Sciatic nerve (tissue), 2 donors: ENCODE results near the gene POTEM. TPM values are rescaled to one million over a fixed set of nuclear protein-coding genes. Genes with fewer than 3 reads are reported as not detected.
"Not testable (repeated sequence)": the region's sequence is repeated elsewhere in the genome, so short reads cannot be mapped to it uniquely, and the experiment has no call there.

ENCODE experiments used
- ATAC-seq: fragments of 200-7000 bp; cut with Tn5 transposase; one replicate; pipeline ENCODE4 v1.9.1; 2020; ENCODE audit warnings: mild to moderate bottlenecking, moderate library complexity
- DNase-seq: peaks from one replicate; pipeline ENCODE4 v3.0.0-alpha.2; 2020; ENCODE audit warnings: low spot score
- intact Hi-C: fragments of 100-400 bp; cut with DNase I; formaldehyde crosslinking; loops from one replicate; pipeline ENCODE4 v1.14.2; 2022
- total RNA-seq: library from RNA; stranded (reverse); fragmentation: NEBNext Ultra II Directional; extraction: Animal tissue kit (Norgen Biotek cat#: 25700); gene quantifications from one replicate; pipeline ENCODE4 v1.2.1, GENCODE V29; 2021
- donor health status: DM: no; HTN: no; CAD: no.
- donor health status: DM: no; HTN: no; CAD: no.

POTEM gene
- total RNA-seq: not detected

DNA sequence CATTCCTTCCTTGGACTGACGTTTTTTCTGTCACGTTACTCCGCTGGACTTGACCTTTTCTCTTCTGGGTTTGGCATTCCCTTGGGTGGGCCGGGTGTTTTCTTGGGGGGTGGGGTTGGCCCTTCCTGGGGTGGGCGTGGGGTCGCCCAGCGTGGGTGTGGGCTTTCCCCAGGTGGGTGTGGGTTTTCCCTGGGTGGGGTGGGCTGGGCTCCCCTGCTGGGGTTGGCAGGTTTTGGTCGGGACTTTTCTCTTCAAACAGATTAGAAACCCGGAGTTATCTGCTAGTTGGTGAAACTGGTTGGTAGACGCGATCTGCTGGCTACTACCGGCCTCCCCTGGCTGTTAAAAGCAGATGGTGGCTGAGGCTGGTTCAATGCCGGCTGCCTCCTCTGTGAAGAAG, at the start of gene POTEM:
Gene POTEM (plus strand): TSS at position 301 of the 400 bp plus-strand sequence. CDS start 52 bp downstream, at position 353.
- ATAC-seq, DNase-seq, intact Hi-C loops: not testable (repeated sequence)

- intact Hi-C loops, DNase-seq, ATAC-seq: not testable (repeated sequence)
These were observed 48.9 kb upstream of the POTEM start for GRCh38 chr14:18918345-18918744.

DNA sequence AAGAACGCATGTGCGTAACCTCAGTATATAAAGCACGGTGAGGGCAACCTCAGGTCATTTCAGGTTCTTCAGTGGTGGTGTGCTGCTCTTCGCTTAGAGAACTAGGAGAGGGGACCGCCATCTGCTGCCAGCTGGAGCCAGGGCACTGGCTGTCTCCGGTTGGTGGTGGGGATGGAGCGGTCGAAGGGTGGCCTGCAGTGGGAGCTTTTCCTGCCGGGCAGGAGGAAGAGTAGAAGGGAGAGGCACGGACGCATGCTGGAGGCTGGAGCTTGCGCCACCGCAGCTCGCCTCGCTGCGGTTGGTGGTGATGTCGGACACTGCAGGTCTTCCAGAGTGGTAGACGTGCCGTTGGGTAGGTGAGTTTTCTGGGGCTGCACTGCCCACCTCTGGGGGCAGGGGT, 47.2 kb upstream of the POTEM start:
- ATAC-seq, DNase-seq, intact Hi-C loops: not testable (repeated sequence)

DNA sequence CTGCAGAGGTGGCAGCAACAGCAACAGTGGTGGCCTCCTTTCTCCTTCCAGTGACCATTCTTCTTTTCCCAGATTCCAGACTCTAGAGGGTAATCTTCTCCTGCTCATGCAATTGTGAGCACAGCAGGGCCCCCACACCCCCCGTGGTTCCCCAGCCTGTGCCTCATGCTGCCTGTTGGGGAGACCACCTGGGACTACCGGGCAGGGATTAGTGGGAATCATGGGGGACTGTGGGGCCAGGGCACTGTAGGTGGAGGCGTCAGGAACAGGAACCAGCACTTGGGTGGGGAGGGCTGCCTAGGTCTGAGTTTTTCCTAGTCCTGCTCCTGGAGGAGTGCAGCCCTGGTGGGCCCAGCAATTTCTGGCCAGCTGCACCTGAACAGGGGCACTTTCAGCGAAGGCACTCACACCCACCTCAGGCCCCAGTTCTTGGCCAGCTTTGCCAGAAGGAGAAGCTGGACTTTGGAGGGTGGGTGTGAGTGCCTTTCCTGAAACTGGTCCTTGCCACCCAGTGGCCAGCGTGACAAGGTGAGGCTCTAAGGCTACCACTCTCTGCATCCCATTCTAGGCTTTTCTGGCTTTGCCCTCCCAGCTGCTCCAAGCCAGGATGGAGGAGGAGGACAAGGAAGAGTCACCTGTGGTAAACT, 46.1 kb upstream of the POTEM start:
- ATAC-seq, DNase-seq, intact Hi-C loops: not testable (repeated sequence)

DNA sequence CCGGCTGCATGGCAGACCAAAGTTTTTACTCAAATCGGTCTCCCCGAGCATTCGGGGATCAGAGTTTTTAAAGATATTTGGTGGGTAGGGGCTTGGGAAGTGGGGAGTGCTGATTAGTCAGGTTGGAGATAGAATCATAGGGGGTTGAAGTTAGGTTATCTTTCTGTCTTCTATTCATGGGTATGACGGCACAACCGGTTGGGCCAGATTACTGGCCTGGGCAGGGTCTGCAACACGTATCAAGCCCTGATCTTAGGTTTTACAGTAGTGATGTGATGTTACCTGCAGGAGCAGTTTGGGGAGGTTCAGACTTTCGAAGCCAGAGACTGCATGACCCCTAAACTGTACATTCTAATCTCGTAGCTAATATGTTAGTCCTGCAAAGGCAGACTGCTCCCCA, 30.4 kb upstream of the POTEM start:
- ATAC-seq, DNase-seq, intact Hi-C loops: not testable (repeated sequence)

DNA sequence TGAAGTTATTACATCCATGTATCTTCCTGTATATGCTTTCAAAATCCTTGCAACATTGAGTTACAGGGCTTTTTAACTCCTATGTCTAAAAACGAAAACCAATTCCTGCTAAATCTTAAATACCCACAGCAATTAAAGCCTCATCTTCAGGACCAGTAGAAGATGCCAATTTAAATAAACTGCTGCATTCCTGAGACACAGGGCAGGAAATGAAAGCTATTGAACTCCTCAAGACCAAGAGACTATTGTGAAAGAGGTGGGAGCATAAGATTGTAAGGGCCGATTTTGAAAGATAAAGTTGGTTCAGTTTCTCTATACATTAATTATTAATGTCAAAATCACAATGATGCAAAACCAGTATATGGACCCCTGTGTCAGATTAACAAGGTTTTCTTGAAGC, 28.5 kb upstream of the POTEM start:
- intact Hi-C loops, ATAC-seq, DNase-seq: not testable (repeated sequence)

GRCh38 chr14:18949939-18950338, 17.3 kb upstream of the POTEM start:
- ATAC-seq, DNase-seq, intact Hi-C loops: not testable (repeated sequence)

- ATAC-seq, intact Hi-C loops: not testable (repeated sequence)
- peak; percentile 55 for DNase-seq
These were observed 14.1 kb upstream of the POTEM start for GRCh38 chr14:18953085-18953484.

DNA sequence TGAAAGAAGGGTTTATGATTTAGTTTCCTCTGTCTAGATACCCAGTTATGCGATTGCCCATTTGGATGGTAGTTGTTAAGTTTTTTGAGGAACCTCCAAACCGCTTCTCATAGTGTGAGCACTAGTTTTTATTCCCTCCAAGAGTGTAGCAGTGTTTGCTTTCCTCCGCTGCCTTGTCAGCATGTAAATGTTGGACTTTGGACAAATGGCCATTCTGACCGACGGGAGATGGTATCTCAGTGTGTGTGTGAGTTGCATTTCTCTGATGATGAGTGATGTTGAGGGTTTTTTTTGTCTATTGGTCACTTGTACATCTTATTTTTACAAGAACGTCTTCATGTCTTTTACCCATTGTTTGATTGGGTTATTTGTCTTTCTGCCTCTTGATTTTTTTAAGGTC, 11.4 kb upstream of the POTEM start:
- ATAC-seq, intact Hi-C loops, DNase-seq: not testable (repeated sequence)

GRCh38 chr14:18961576-18961975, 5.7 kb upstream of the POTEM start:
- intact Hi-C loops, ATAC-seq, DNase-seq: not testable (repeated sequence)

DNA sequence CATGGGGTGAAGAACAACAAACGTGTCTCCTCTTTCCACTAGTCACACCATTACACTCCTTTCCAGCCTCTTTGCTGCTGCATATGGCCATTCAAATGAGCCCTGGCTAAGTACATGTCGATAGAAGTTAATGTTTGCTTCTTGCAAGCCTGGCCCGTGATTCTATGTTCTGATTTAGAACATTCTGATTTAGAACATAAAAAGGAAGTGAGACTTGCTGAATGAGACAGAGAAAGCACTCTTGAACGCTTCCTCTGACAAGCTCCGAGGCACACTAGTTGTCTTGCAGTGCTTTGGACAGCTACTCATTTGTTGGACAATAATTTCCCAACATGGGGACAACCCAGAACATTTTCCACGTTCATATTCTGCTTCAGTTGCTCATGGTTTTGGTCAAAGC, 5.1 kb upstream of the POTEM start:
- intact Hi-C loops, ATAC-seq, DNase-seq: not testable (repeated sequence)

- DNase-seq, ATAC-seq, intact Hi-C loops: not testable (repeated sequence)
These were observed 4.0 kb upstream of the POTEM start for GRCh38 chr14:18963276-18963675.

DNA sequence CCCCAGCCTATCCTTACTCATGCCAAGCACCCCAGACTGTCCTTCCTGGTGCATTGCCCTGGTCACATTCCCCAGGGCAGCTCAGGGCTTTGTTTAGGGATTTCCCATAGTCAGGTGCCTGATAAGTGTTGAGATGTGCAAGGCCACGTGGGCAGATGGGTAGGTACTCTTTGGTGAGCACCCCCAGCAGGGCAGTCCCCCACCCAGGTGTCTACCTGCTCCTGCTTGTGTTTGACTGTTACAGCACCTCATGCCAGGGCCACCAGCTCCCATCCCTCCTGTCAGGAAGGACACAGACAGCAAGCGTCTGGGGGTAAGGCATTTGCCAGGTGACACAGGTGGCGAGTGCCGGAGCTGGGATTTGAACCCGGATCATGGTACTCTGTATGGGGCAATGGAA, 2.4 kb upstream of the POTEM start:
- ATAC-seq, intact Hi-C loops: not testable (repeated sequence)

GRCh38 chr14:19002566-19002965, 35.3 kb downstream of the POTEM start:
- intact Hi-C loops, ATAC-seq, DNase-seq: not testable (repeated sequence)

More for the DNA sequence above, 2.4 kb upstream of the POTEM start:
- DNase-seq: not testable (repeated sequence)

- intact Hi-C loops, ATAC-seq, DNase-seq: not testable (repeated sequence)
These were observed 39.3 kb downstream of the POTEM start for GRCh38 chr14:19006490-19006889.

DNA sequence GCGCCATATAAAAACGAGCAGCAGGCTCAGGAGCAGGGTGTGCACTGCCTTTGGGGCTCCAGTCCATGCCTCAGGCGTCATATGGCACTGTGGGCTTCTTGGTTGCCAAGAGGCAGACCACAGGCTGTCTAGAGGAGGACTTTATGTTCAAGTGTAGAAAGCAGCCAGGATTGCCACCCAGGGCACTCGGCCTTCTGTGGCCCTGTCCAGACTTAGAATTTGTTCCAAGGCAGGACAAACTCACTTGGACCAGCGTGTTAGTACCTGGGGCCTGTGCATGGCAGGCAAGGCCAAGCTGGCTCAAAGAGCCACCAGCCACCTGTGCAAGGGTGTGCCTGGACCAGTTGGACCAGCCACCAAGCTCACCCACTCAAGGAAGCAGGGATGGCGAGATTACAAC, 40.4 kb downstream of the POTEM start:
- DNase-seq: peak; percentile 35
- intact Hi-C loops, ATAC-seq: not testable (repeated sequence)

GRCh38 chr14:19011029-19011428, 43.8 kb downstream of the POTEM start:
- ATAC-seq, intact Hi-C loops: not testable (repeated sequence)
- DNase-seq: peak; percentile 32

- peak; percentile 30 for DNase-seq
- ATAC-seq, intact Hi-C loops: not testable (repeated sequence)
These were observed 44.5 kb downstream of the POTEM start for GRCh38 chr14:19011703-19012102.

GRCh38 chr14:19015185-19015584, 48.0 kb downstream of the POTEM start:
- ATAC-seq, intact Hi-C loops, DNase-seq: not testable (repeated sequence)

DNA sequence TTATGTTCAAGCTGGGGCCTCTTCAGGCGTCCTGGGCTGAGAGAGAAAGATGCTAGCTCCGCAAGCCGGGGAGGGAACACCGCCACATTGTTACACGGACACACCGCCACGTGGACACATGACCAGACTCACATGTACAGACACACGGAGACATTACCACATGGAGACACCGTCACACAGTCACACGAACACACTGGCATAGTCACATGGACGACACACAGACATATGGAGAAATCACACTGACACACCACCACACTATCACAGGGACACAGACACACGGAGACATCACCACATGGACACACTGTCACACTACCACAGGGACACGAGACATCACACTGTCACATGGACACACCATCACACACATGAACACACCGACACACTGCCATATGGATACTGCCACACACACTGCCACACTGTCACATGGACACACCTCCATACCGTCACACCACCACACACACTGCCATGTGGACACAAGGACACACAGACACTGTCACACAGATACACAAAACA, 57.9 kb downstream of the POTEM start:
- intact Hi-C loops, DNase-seq, ATAC-seq: not testable (repeated sequence)
